PC-9 (cell line): ENCODE measurements around the gene DSG3. TPM values are rescaled to one million over a fixed set of nuclear protein-coding genes. Genes with fewer than 3 reads are reported as not detected.
A peak's percentile ranks its signal among the peaks of the same experiment; 100 is the strongest.

Source experiments
- BruUV-seq: library from RNA; stranded (reverse); fragments of 400-500 nt; replicated peaks from 2 replicates; lab custom pipeline; 2021; lab: Mats Ljungman, UMichigan
- CTCF ChIA-PET: fragments of 300-600 bp; sonication (Branson Sonifier 250); formaldehyde crosslinking; loops from one replicate; lab custom pipeline; 2022; ENCODE audit warnings: antibody characterized with exemption; lab: Charles Lee
- POLR2A ChIA-PET: fragments of 300-600 bp; sonication (Branson Sonifier 250); formaldehyde crosslinking; loops from one replicate; lab custom pipeline; 2022; ENCODE audit warnings: antibody characterized with exemption; ENCODE audit not compliant: unreplicated experiment; lab: Charles Lee
- DNase-seq, 2 experiments: peaks; one replicate each; pipeline versions ENCODE4 v3.0.0 to v3.0.0-alpha.2; 2015 to 2022; ENCODE audit warnings: mixed read lengths in 1 of 2
- H2AFZ ChIP-seq: fragments of 200-600 bp; sonication (generic); 2 replicates; pipeline ENCODE4 v1.8.1; 2017; ENCODE audit warnings: antibody characterized with exemption
- H3F3A ChIP-seq: fragments of 200-600 bp; sonication (generic); 2 replicates; pipeline ENCODE4 v1.8.1; 2017; ENCODE audit warnings: antibody characterized with exemption, mild to moderate bottlenecking, low read depth; ENCODE audit not compliant: insufficient read depth
- H3K27ac ChIP-seq: fragments of 200-600 bp; sonication (generic); 2 replicates; pipeline ENCODE4 v1.6.1; 2016; ENCODE audit warnings: mixed run types
- H3K27me3 ChIP-seq: fragments of 200-600 bp; sonication (generic); 2 replicates; pipeline ENCODE4 v1.6.1; 2016; ENCODE audit warnings: low read depth, mixed run types; ENCODE audit not compliant: insufficient read depth
- H3K36me3 ChIP-seq: fragments of 200-600 bp; sonication (generic); 2 replicates; pipeline ENCODE4 v1.6.1; 2016; ENCODE audit warnings: low read depth, mixed run types
- H3K4me1 ChIP-seq: fragments of 200-600 bp; sonication (generic); replicated peaks from 2 replicates; pipeline ENCODE4 v1.6.1; 2016; ENCODE audit warnings: mixed run types; ENCODE audit not compliant: insufficient read depth
- H3K4me2 ChIP-seq: fragments of 200-600 bp; sonication (generic); 2 replicates; pipeline ENCODE4 v1.6.1; 2017; ENCODE audit warnings: mixed run types
- H3K4me3 ChIP-seq: fragments of 200-600 bp; sonication (generic); 2 replicates; pipeline ENCODE4 v1.6.1; 2016; ENCODE audit warnings: mixed run types
- H3K79me2 ChIP-seq: fragments of 200-600 bp; sonication (generic); 2 replicates; pipeline ENCODE4 v1.6.1; 2017; ENCODE audit warnings: low read depth, mixed run types
- H3K9me2 ChIP-seq: fragments of 200-600 bp; sonication (generic); 2 replicates; pipeline ENCODE4 v1.8.1; 2017; ENCODE audit warnings: mild to moderate bottlenecking; ENCODE audit not compliant: insufficient read depth
- H3K9me3 ChIP-seq: fragments of 200-600 bp; sonication (generic); 2 replicates; pipeline ENCODE4 v1.8.1; 2016; ENCODE audit warnings: low read depth; ENCODE audit not compliant: insufficient read depth
- H4K20me1 ChIP-seq: fragments of 200-600 bp; sonication (generic); 2 replicates; pipeline ENCODE4 v1.8.1; 2017; ENCODE audit not compliant: insufficient read depth
- CTCF ChIP-seq: fragments of 200-600 bp; sonication (generic); conservative IDR thresholded peaks from 2 replicates; pipeline ENCODE4 v1.6.1; 2017; ENCODE audit warnings: mixed run types, antibody characterized with exemption, mild to moderate bottlenecking, moderate library complexity
- EZH2 ChIP-seq: fragments of 200-600 bp; sonication (generic); IDR thresholded peaks from 2 replicates; pipeline ENCODE4 v1.8.0; 2017; ENCODE audit warnings: antibody characterized with exemption, low read depth
- intact Hi-C: fragments of 100-400 bp; cut with micrococcal nuclease; formaldehyde crosslinking; loops from one replicate; pipeline ENCODE4 v1.10.0; 2022; ENCODE audit not compliant: unreplicated experiment
- total RNA-seq: library from RNA; stranded (reverse); gene quantifications from 2 replicates; pipeline ENCODE4 v1.2.3, GENCODE V29; 2021

Gene DSG3
- total RNA-seq, 1 experiment from 2014 or later, result 0.13 TPM

GRCh38 chr18:31450409-31450808 lies 2.9 kb downstream of the DSG3 start:
- H3K9me2 ChIP-seq, result no peaks in the 10 kb centered on the region
- DNase-seq, result no peak
- no peaks in the 10 kb centered on the region for H3F3A ChIP-seq
- ChIA-PET CTCF (no interaction called here), POLR2A (no interaction called here)
- intact Hi-C loops, result loop anchor here (5.0 kb wide), 1 partner anchor 42 kb away; no protein-coding TSS in a partner anchor
- no peaks in the 10 kb centered on the region for H3K36me3 ChIP-seq
- no peaks in the 10 kb centered on the region; the same call in 1 of the 2 replicates for H3K4me1 ChIP-seq
- H3K27ac ChIP-seq, result no peak overlapping the region
- H3K79me2 ChIP-seq, result no peaks in the 10 kb centered on the region
- H3K4me3 ChIP-seq, result no peak overlapping the region
- H4K20me1 ChIP-seq, result no peaks in the 10 kb centered on the region
- no peaks in the 10 kb centered on the region for H3K27me3 ChIP-seq
- BruUV-seq, result no TSS peak
- H3K9me3 ChIP-seq, result no peaks in the 10 kb centered on the region
- H3K4me2 ChIP-seq, result no peak overlapping the region
- no peak overlapping the region for H2AFZ ChIP-seq
- TF ChIP-seq CTCF (no peak), EZH2 (no peak)

GRCh38 chr18:31451625-31452024 lies 4.1 kb downstream of the DSG3 start:
- POLR2A ChIA-PET, result no interaction called here
- Histone ChIP-seq H3F3A (no peaks in the 10 kb centered on the region), H2AFZ (no peak overlapping the region), H3K36me3 (no peaks in the 10 kb centered on the region), H3K4me1 (no peaks in the 10 kb centered on the region; the same call in 1 of the 2 replicates), H3K79me2 (no peaks in the 10 kb centered on the region), H3K27ac (no peak overlapping the region), H3K9me2 (no peaks in the 10 kb centered on the region), H3K4me3 (no peak overlapping the region), H3K9me3 (no peaks in the 10 kb centered on the region), H4K20me1 (no peaks in the 10 kb centered on the region), H3K4me2 (no peak overlapping the region), H3K27me3 (no peaks in the 10 kb centered on the region)
- intact Hi-C loops, result loop anchor here (5.0 kb wide), 1 partner anchor 41 kb away; no protein-coding TSS in a partner anchor
- no TSS peak for BruUV-seq
- TF ChIP-seq EZH2 (no peak), CTCF (no peak)
- CTCF ChIA-PET, result no interaction called here
- no peak for DNase-seq

- H3K79me2 ChIP-seq, result no peaks in the 10 kb centered on the region
- peak overlapping the region; percentile 80 for H3K27ac ChIP-seq
- H2AFZ ChIP-seq, result no peak overlapping the region
- no peaks in the 10 kb centered on the region for H3F3A ChIP-seq
- no peak overlapping the region for H3K4me2 ChIP-seq
- H3K9me2 ChIP-seq, result no peaks in the 10 kb centered on the region
- H3K27me3 ChIP-seq, result no peaks in the 10 kb centered on the region
- H3K4me1 ChIP-seq, result no peaks in the 10 kb centered on the region; the same call in 1 of the 2 replicates
- ChIA-PET POLR2A (interaction anchor here (0.6 kb wide), 2 partner anchors 23 to 185 kb away, joined by 3 to 4 read pairs; no protein-coding TSS in a partner anchor), CTCF (interaction anchor here (0.7 kb wide), 1 partner anchor 47 kb away, joined by 3 read pairs; no protein-coding TSS in a partner anchor)
- peak; percentile 49 to 73 for DNase-seq
- TF ChIP-seq CTCF (no peak), EZH2 (no peak)
- no peak overlapping the region for H3K4me3 ChIP-seq
- intact Hi-C loops, result loop anchor here (1.0 to 5.0 kb wide), 2 partner anchors 38 to 59 kb away; no protein-coding TSS in a partner anchor
- BruUV-seq, result no TSS peak
- no peaks in the 10 kb centered on the region for H3K9me3 ChIP-seq
- H3K36me3 ChIP-seq, result no peaks in the 10 kb centered on the region
- H4K20me1 ChIP-seq, result no peaks in the 10 kb centered on the region
Measured at GRCh38 chr18:31454066-31454708, 6.6 kb downstream of the DSG3 start.
